GM12891 (cell line): Measurements from ENCODE around the gene PCYT1B.
"Not testable (repeated sequence)": the region's sequence is repeated elsewhere in the genome, so short reads cannot be mapped to it uniquely, and the experiment has no call there.

Experiments used
- PAX5 ChIP-seq: IDR thresholded peaks from 2 replicates; pipeline ENCODE4 v1.6.1; 2011; ENCODE audit warnings: low read length, moderate library complexity, mild to moderate bottlenecking; ENCODE audit not compliant: insufficient read depth, severe bottlenecking
- POLR2A ChIP-seq: IDR thresholded peaks from 2 replicates; pipeline ENCODE4 v1.6.1; 2011; ENCODE audit warnings: low read depth, low read length, control low read depth
- POLR2AphosphoS5 ChIP-seq: IDR thresholded peaks from 2 replicates; pipeline ENCODE4 v1.6.1; 2011; ENCODE audit warnings: low read depth, low read length, control low read depth
- POU2F2 ChIP-seq: IDR thresholded peaks from 2 replicates; pipeline ENCODE4 v1.6.1; 2011; ENCODE audit warnings: low read depth, mild to moderate bottlenecking, control low read depth, low read length, moderate library complexity
- SPI1 ChIP-seq: IDR thresholded peaks from 2 replicates; pipeline ENCODE4 v1.6.1; 2011; ENCODE audit warnings: low read depth, low read length, control low read depth
- TAF1 ChIP-seq: IDR thresholded peaks from 2 replicates; pipeline ENCODE4 v1.6.1; 2011; ENCODE audit warnings: low read depth, low read length, control low read depth

- TF ChIP-seq POLR2AphosphoS5, POLR2A, PAX5, TAF1, SPI1, POU2F2: not testable (repeated sequence)
These were observed 41.2 kb downstream of the PCYT1B start for GRCh38 chrX:24605941-24606340.
